SIG-M5 treated with dmso at 0.1 percent for 504 hours (cell line): ENCODE measurements around the gene FOSL1.

Experiments used
- DNase-seq: peaks from one replicate; lab custom pipeline; 2025; ENCODE audit not compliant: unreplicated experiment; lab: John Stamatoyannopoulos, UW

The FOSL1 gene

GRCh38 chr11:65864706-65865471 lies 35.3 kb downstream of the FOSL1 start:
- no peak for DNase-seq

- DNase-seq = no peak
Measured at GRCh38 chr11:65863889-65864705, 36.1 kb downstream of the FOSL1 start.

GRCh38 chr11:65862941-65863888 lies 37.0 kb downstream of the FOSL1 start:
- DNase-seq = no peak

- DNase-seq = no peak
Measured at GRCh38 chr11:65862191-65862735, 37.9 kb downstream of the FOSL1 start.

GRCh38 chr11:65861533-65862183 lies 38.5 kb downstream of the FOSL1 start:
- no peak for DNase-seq

- no peak for DNase-seq
Measured at GRCh38 chr11:65861165-65861505, 39.1 kb downstream of the FOSL1 start.

- peak; percentile 96 for DNase-seq
Measured at GRCh38 chr11:65860278-65861164, 39.7 kb downstream of the FOSL1 start, which contains the start of gene MUS81. TSS of gene MUS81 (plus strand) at chr11:65860433. CDS start at chr11:65860754, 321 bp downstream.

- peak; percentile 76 for DNase-seq
Measured at GRCh38 chr11:65859812-65860277, 40.3 kb downstream of the FOSL1 start.

GRCh38 chr11:65859095-65859811 lies 40.9 kb downstream of the FOSL1 start:
- peak; percentile 97 for DNase-seq

- DNase-seq = peak; percentile 55
Measured at GRCh38 chr11:65858681-65859087, 41.5 kb downstream of the FOSL1 start.

GRCh38 chr11:65857853-65858680 lies 42.1 kb downstream of the FOSL1 start, which contains the start of gene CFL1:
TSS of gene CFL1 (minus strand) at chr11:65858180. CDS start at chr11:65858099, 81 bp downstream.
- DNase-seq = peak; percentile 97

- DNase-seq = no peak
Measured at GRCh38 chr11:65857500-65857852, 42.7 kb downstream of the FOSL1 start.

GRCh38 chr11:65856689-65857499 lies 43.3 kb downstream of the FOSL1 start:
- peak; percentile 78 for DNase-seq

- DNase-seq = no peak
Measured at GRCh38 chr11:65855927-65856363, 44.2 kb downstream of the FOSL1 start.

GRCh38 chr11:65854852-65855837 lies 45.0 kb downstream of the FOSL1 start:
- DNase-seq = no peak
